Measurements from ENCODE around the gene CDKN2C.
"Not testable (repeated sequence)": the region's sequence is repeated elsewhere in the genome, so short reads cannot be mapped to it uniquely, and the experiment has no call there.

CDKN2C gene

GRCh38 chr1:50981741-50982140, 11.7 kb downstream of the CDKN2C start:
- DNase-seq: no peak

GRCh38 chr1:50982611-50983010, 12.6 kb downstream of the CDKN2C start:
- no peak for DNase-seq

- DNase-seq: no peak
These were observed 13.3 kb downstream of the CDKN2C start for GRCh38 chr1:50983219-50983802.

- DNase-seq: no peak
These were observed 15.0 kb downstream of the CDKN2C start for GRCh38 chr1:50985094-50985493.

- DNase-seq: no peak
These were observed 16.6 kb downstream of the CDKN2C start for GRCh38 chr1:50986653-50987052.

GRCh38 chr1:50989694-50990093, 19.6 kb downstream of the CDKN2C start:
- DNase-seq: no peak

GRCh38 chr1:50992532-50993318, 22.7 kb downstream of the CDKN2C start:
- DNase-seq: no peak

GRCh38 chr1:50993645-50994044, 23.6 kb downstream of the CDKN2C start:
- no peak for DNase-seq

GRCh38 chr1:50994997-50995396, 25.0 kb downstream of the CDKN2C start:
- DNase-seq: no peak

GRCh38 chr1:50995651-50996050, 25.6 kb downstream of the CDKN2C start:
- DNase-seq: no peak

GRCh38 chr1:50996083-50996482, 26.0 kb downstream of the CDKN2C start:
- no peak for DNase-seq

- not testable (repeated sequence) for DNase-seq
These were observed 29.3 kb downstream of the CDKN2C start for GRCh38 chr1:50999375-50999774.

GRCh38 chr1:51000160-51000559, 30.1 kb downstream of the CDKN2C start:
- no peak for DNase-seq

GRCh38 chr1:51000651-51001050, 30.6 kb downstream of the CDKN2C start:
- DNase-seq: no peak

GRCh38 chr1:51002516-51002915, 32.5 kb downstream of the CDKN2C start:
- no peak for DNase-seq

- not testable (repeated sequence) for DNase-seq
These were observed 35.5 kb downstream of the CDKN2C start for GRCh38 chr1:51005549-51005948.

GRCh38 chr1:51009381-51009780, 39.3 kb downstream of the CDKN2C start:
- no peak for DNase-seq

GRCh38 chr1:51014878-51015277, 44.8 kb downstream of the CDKN2C start:
- no peak for DNase-seq

- DNase-seq: no peak
These were observed 49.8 kb downstream of the CDKN2C start for GRCh38 chr1:51019811-51020210.

Measured in CD4-positive, alpha-beta T cell treated with Interleukin-12 subunit alpha and Interleukin-12 subunit beta, for 1 hour (primary cell).